HG02610 (cell line): Measurements from ENCODE around the gene AK1.
"Not testable (repeated sequence)": the region's sequence is repeated elsewhere in the genome, so short reads cannot be mapped to it uniquely, and the experiment has no call there.

Experiments
- ATAC-seq: cut with Tn5 transposase; IDR thresholded peaks from one replicate; pipeline ENCODE4 v1.9.1; 2021; ENCODE audit warnings: mild to moderate bottlenecking, moderate library complexity; ENCODE audit not compliant: unreplicated experiment

AK1 gene

GRCh38 chr9:127884976-127885490 is 7.6 kb upstream of the AK1 start:
- no peak for ATAC-seq

GRCh38 chr9:127884427-127884911 is 7.0 kb upstream of the AK1 start:
- no peak for ATAC-seq

- ATAC-seq: no peak
Observed at GRCh38 chr9:127883959-127884358, 6.5 kb upstream of the AK1 start.

GRCh38 chr9:127881715-127882114 is 4.2 kb upstream of the AK1 start:
- not testable (repeated sequence) for ATAC-seq

- no peak for ATAC-seq
Observed at GRCh38 chr9:127880143-127880542, 2.7 kb upstream of the AK1 start.

GRCh38 chr9:127878652-127879390 is 1.3 kb upstream of the AK1 start:
- no peak for ATAC-seq

- no peak for ATAC-seq
Observed at GRCh38 chr9:127878001-127878651, 651 bp upstream of the AK1 start.

GRCh38 chr9:127876764-127877562 is 512 bp downstream of the AK1 start:
- ATAC-seq: no peak

- no peak for ATAC-seq
Observed at GRCh38 chr9:127876026-127876763, 1.3 kb downstream of the AK1 start.

- ATAC-seq: no peak
Observed at GRCh38 chr9:127875306-127875966, 2.0 kb downstream of the AK1 start.

- ATAC-seq: no peak
Observed at GRCh38 chr9:127874301-127875221, 2.9 kb downstream of the AK1 start.

GRCh38 chr9:127873886-127874285 is 3.6 kb downstream of the AK1 start:
- no peak for ATAC-seq

- ATAC-seq: no peak
Observed at GRCh38 chr9:127873223-127873691, 4.2 kb downstream of the AK1 start.

GRCh38 chr9:127872369-127873222 is 4.9 kb downstream of the AK1 start:
- no peak for ATAC-seq

GRCh38 chr9:127871531-127871930 is 5.9 kb downstream of the AK1 start:
- ATAC-seq: no peak

- no peak for ATAC-seq
Observed at GRCh38 chr9:127870887-127871286, 6.6 kb downstream of the AK1 start.

- not testable (repeated sequence) for ATAC-seq
Observed at GRCh38 chr9:127870153-127870491, 7.4 kb downstream of the AK1 start.
